Suprapubic skin (tissue), 4 donors: Measurements from ENCODE around the gene SEPTIN3. TPM values are rescaled to one million over a fixed set of nuclear protein-coding genes. Genes with fewer than 3 reads are reported as not detected.
"Not testable (repeated sequence)": the region's sequence is repeated elsewhere in the genome, so short reads cannot be mapped to it uniquely, and the experiment has no call there.

ENCODE experiments used
- DNase-seq, 2 donors: peaks; one replicate each; pipeline ENCODE4 v3.0.0-alpha.2; 2019; ENCODE audit warnings: low spot score in 2 of 2
- H3K27ac ChIP-seq: fragments of 200-600 bp; sonication (generic); one replicate; pipeline ENCODE4 v1.5.1; 2019
- H3K27me3 ChIP-seq: fragments of 200-600 bp; sonication (generic); one replicate; pipeline ENCODE4 v1.5.1; 2019
- H3K36me3 ChIP-seq: fragments of 200-600 bp; sonication (generic); one replicate; pipeline ENCODE4 v1.5.1; 2019
- H3K4me1 ChIP-seq: fragments of 200-600 bp; sonication (generic); one replicate; pipeline ENCODE4 v1.5.1; 2019
- H3K4me3 ChIP-seq: fragments of 200-600 bp; sonication (generic); one replicate; pipeline ENCODE4 v1.5.1; 2019; ENCODE audit warnings: mild to moderate bottlenecking
- H3K9me3 ChIP-seq: fragments of 200-600 bp; sonication (generic); one replicate; pipeline ENCODE4 v1.5.1; 2019
- CTCF ChIP-seq, 2 donors: fragments of 200-600 bp in 1 of 2; fragments of 450-650 bp in 1 of 2; sonication (generic) in 1 of 2; IDR thresholded peaks; one replicate each; pipeline ENCODE4 v1.5.1; 2016 to 2019; ENCODE audit warnings: antibody characterized with exemption in 2 of 2, mild to moderate bottlenecking in 1 of 2, moderate library complexity in 1 of 2
- EP300 ChIP-seq: sonication (generic); formaldehyde crosslinking; IDR thresholded peaks from one replicate; pipeline ENCODE4 v1.6.1; 2017; ENCODE audit warnings: antibody characterized with exemption
- POLR2A ChIP-seq, 2 donors: fragments of 450-650 bp; IDR thresholded peaks; one replicate each; pipeline ENCODE4 v1.6.1; 2017; ENCODE audit warnings: antibody characterized with exemption in 2 of 2, mild to moderate bottlenecking in 2 of 2, moderate library complexity in 2 of 2
- POLR2AphosphoS5 ChIP-seq, 3 donors: sonication (generic); formaldehyde crosslinking; IDR thresholded peaks; one replicate each; pipeline ENCODE4 v1.6.1; 2017; ENCODE audit warnings: antibody characterized with exemption in 3 of 3
- WGBS: methylation state at CpG from one replicate; pipeline ENCODE4 v1.1.5; 2018; 5-methylcytosine and 5-hydroxymethylcytosine counted together
- total RNA-seq, 4 donors: library from RNA; depleted of rRNA; stranded (reverse); fragments of >200 nt; gene quantifications; one replicate each; pipeline ENCODE4 v1.1.0, GENCODE V29; 2016

The SEPTIN3 gene
- total RNA-seq, 4 donors from 2014 or later, result 1.1 to 2.7 (median 1.7) TPM

- H3K36me3 ChIP-seq, result no peaks in the 10 kb centered on the region
- TF ChIP-seq POLR2A (IDR thresholded peaks at IDR 0.05), result no peak
- TF ChIP-seq EP300, result no peak
- no peak for TF ChIP-seq POLR2AphosphoS5 (IDR thresholded peaks at IDR 0.05)
- no peak for TF ChIP-seq CTCF (IDR thresholded peaks at IDR 0.05)
- H3K9me3 ChIP-seq, result no peaks in the 10 kb centered on the region
- 69% methylated on average over 21 of the region's 21 CpGs for WGBS
- no peak for DNase-seq
- H3K27me3 ChIP-seq, result peaks cover 7% of the 10 kb centered on the region
- peaks cover 11% of the 10 kb centered on the region for H3K4me1 ChIP-seq
- H3K4me3 ChIP-seq, result peak overlapping the region; percentile 76
- no peak overlapping the region for H3K27ac ChIP-seq
Observed at GRCh38 chr22:41947424-41948080, 21.7 kb upstream of the SEPTIN3 start.

- peaks cover 7% of the 10 kb centered on the region for H3K27me3 ChIP-seq
- no peak overlapping the region for H3K27ac ChIP-seq
- peaks cover 11% of the 10 kb centered on the region for H3K4me1 ChIP-seq
- H3K9me3 ChIP-seq, result no peaks in the 10 kb centered on the region
- no peak for TF ChIP-seq CTCF (IDR thresholded peaks at IDR 0.05)
- no peak for TF ChIP-seq POLR2AphosphoS5 (IDR thresholded peaks at IDR 0.05)
- TF ChIP-seq POLR2A (IDR thresholded peaks at IDR 0.05), result no peak
- no peak for TF ChIP-seq EP300
- WGBS, result 75% methylated on average over 2 of the region's 2 CpGs
- DNase-seq, result no peak
- no peaks in the 10 kb centered on the region for H3K36me3 ChIP-seq
- no peak overlapping the region for H3K4me3 ChIP-seq
Observed at GRCh38 chr22:41948142-41948541, 21.1 kb upstream of the SEPTIN3 start.

- 82% methylated on average over 8 of the region's 8 CpGs for WGBS
- H3K36me3 ChIP-seq, H3K27me3 ChIP-seq, DNase-seq, H3K9me3 ChIP-seq, H3K27ac ChIP-seq, H3K4me3 ChIP-seq: not testable (repeated sequence)
- H3K4me1 ChIP-seq, result peaks cover 11% of the 10 kb centered on the region
Observed at GRCh38 chr22:41948928-41949296, 20.3 kb upstream of the SEPTIN3 start.

GRCh38 chr22:41949297-41949965 lies 19.8 kb upstream of the SEPTIN3 start:
- peaks cover 7% of the 10 kb centered on the region for H3K27me3 ChIP-seq
- TF ChIP-seq POLR2A (IDR thresholded peaks at IDR 0.05), result no peak
- DNase-seq, result no peak
- peaks cover 11% of the 10 kb centered on the region for H3K4me1 ChIP-seq
- no peaks in the 10 kb centered on the region for H3K36me3 ChIP-seq
- WGBS, result 85% methylated on average over 7 of the region's 7 CpGs
- no peak overlapping the region for H3K4me3 ChIP-seq
- H3K9me3 ChIP-seq, result no peaks in the 10 kb centered on the region
- no peak overlapping the region for H3K27ac ChIP-seq

GRCh38 chr22:41951898-41952474 lies 17.3 kb upstream of the SEPTIN3 start, which contains the start of gene SMIM45:
TSS of gene SMIM45 (plus strand) at chr22:41952150.
- Histone ChIP-seq H3K4me1 (no peaks in the 10 kb centered on the region), H3K27ac (no peak within 1 kb of the TSS), H3K4me3 (no peak within 1 kb of the TSS), H3K27me3 (peaks cover 7% of the 10 kb centered on the region), H3K36me3 (no peaks in the 10 kb centered on the region), H3K9me3 (no peaks in the 10 kb centered on the region)
- TF ChIP-seq CTCF (IDR thresholded peaks at IDR 0.05) (no peak), EP300 (no peak), POLR2AphosphoS5 (IDR thresholded peaks at IDR 0.05) (no peak), POLR2A (IDR thresholded peaks at IDR 0.05) (no peak)
- 92% methylated on average over 2 of the region's 16 CpGs for WGBS
- no peak for DNase-seq

GRCh38 chr22:41952713-41953112 lies 16.5 kb upstream of the SEPTIN3 start:
- H3K36me3 ChIP-seq, result no peaks in the 10 kb centered on the region
- H3K9me3 ChIP-seq, result no peaks in the 10 kb centered on the region
- no peak overlapping the region for H3K4me3 ChIP-seq
- no peak for TF ChIP-seq POLR2AphosphoS5 (IDR thresholded peaks at IDR 0.05)
- no peak for TF ChIP-seq EP300
- TF ChIP-seq POLR2A (IDR thresholded peaks at IDR 0.05), result no peak
- TF ChIP-seq CTCF (IDR thresholded peaks at IDR 0.05), result no peak
- peaks cover 7% of the 10 kb centered on the region for H3K27me3 ChIP-seq
- 78% methylated on average over 2 of the region's 2 CpGs for WGBS
- no peak overlapping the region for H3K27ac ChIP-seq
- DNase-seq, result no peak
- H3K4me1 ChIP-seq, result peaks cover 3% of the 10 kb centered on the region
